LNCaP clone FGC (cell line): Measurements from ENCODE around the gene UQCR11.

ENCODE experiments used
- DNase-seq: peaks from one replicate; pipeline ENCODE4 v3.0.0-alpha.2; 2011; ENCODE audit warnings: low read depth
- H3K4me3 ChIP-seq: 2 replicates; pipeline ENCODE4 v1.5.1; 2011; ENCODE audit warnings: mild to moderate bottlenecking, low read depth, low read length, control low read depth
- TF ChIP-seq, protein P1 (sequence below): IDR thresholded peaks from 2 replicates; pipeline ENCODE4 v1.5.1; 2012; ENCODE audit warnings: mild to moderate bottlenecking; ENCODE audit not compliant: control insufficient read depth, insufficient read depth; ENCODE audit errors: extremely low read depth

UQCR11 gene

DNA sequence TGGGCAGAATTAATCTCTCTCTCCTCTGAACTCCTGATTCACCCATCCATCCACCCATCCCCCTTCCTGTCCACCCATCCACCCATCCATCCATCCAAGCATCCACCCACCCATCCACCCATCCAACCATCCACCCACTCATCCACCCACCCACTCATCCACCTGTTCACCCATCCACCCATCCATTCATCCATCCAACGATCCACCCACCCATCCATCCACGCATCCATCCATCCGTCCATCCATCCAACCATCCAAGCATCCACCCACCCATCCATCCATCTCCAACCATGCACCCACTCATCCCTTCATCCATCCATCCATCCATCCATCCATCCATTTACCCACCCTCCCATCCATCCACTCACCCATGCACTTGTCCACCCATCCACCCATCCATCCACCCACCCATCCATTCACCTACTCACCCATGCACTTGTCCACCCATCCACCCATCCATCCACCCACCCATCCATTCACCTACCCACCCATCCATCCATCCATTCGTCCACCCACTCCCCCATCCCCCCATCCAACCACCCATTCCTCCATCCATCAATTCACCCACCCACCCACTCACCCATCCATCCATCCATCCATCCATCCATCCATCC is 55.8 kb downstream of the UQCR11 start:
- no peak for DNase-seq
- no peak overlapping the region for H3K4me3 ChIP-seq
- TF ChIP-seq, protein P1, sequence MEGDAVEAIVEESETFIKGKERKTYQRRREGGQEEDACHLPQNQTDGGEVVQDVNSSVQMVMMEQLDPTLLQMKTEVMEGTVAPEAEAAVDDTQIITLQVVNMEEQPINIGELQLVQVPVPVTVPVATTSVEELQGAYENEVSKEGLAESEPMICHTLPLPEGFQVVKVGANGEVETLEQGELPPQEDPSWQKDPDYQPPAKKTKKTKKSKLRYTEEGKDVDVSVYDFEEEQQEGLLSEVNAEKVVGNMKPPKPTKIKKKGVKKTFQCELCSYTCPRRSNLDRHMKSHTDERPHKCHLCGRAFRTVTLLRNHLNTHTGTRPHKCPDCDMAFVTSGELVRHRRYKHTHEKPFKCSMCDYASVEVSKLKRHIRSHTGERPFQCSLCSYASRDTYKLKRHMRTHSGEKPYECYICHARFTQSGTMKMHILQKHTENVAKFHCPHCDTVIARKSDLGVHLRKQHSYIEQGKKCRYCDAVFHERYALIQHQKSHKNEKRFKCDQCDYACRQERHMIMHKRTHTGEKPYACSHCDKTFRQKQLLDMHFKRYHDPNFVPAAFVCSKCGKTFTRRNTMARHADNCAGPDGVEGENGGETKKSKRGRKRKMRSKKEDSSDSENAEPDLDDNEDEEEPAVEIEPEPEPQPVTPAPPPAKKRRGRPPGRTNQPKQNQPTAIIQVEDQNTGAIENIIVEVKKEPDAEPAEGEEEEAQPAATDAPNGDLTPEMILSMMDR = no peak
